Gastrocnemius medialis (tissue), 4 donors: ENCODE data around the gene VOPP1.

Experiments
- POLR2A ChIP-seq, 2 donors: fragments of 450-650 bp; IDR thresholded peaks; one replicate each; pipeline ENCODE4 v1.6.1; 2017; ENCODE audit warnings: antibody characterized with exemption in 2 of 2, mild to moderate bottlenecking in 2 of 2, moderate library complexity in 2 of 2
- TF ChIP-seq, protein P1 (sequence below), 5 experiments: fragments of 450-650 bp in 3 of 5; fragments of 200-600 bp in 2 of 5; sonication (generic) in 2 of 5; IDR thresholded peaks in 4 of 5; conservative IDR thresholded peaks in 1 of 5; 1 replicate in 4 of 5; 2 replicates in 1 of 5; pipeline ENCODE4 v1.5.1; 2016 to 2019; ENCODE audit warnings: antibody characterized with exemption in 5 of 5, mild to moderate bottlenecking in 3 of 5, moderate library complexity in 3 of 5

DNA sequence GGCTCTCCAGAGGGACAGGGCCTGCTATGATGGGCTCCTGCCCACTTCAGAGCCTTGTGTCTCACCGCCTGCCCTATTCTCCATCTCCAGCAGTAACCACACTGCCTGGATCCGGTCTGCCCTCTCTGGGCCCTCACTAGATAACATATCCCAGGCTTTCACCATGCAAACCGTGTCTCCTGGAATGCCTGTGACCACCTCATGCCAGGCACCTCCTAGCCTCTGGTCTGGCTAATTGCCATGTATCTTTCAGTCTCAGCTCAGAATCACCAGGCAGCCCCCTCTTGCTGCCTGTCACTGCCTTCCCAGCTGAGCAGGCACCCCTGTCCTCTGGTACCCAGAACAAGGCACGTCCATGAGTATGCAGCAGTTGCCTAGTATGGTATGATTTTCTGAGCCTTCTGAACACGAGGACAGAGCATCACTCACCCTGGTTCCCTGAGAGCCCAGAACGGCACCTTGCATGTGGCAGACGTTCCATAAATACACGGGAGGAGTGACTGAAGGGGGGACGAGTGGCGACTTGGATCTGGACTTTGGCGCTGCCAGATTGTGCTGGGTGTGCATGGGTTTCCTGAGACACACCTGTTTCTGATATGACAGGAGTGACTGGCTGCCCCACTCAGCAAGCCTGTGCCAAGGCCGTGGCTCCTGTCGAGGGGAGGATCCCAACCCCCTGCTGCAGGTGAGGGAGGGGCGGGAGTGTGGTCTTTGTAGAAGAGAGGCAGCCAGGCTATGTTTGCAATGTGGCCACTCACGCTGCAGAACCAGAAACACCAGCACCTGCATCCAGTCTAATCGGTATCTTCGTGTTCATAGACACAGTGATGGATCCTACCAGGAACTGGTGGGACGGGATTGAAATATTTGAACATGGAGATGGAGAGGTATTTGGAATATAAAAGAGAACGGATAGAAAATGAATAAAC is 95.2 kb downstream of the VOPP1 start:
- TF ChIP-seq, protein P1, sequence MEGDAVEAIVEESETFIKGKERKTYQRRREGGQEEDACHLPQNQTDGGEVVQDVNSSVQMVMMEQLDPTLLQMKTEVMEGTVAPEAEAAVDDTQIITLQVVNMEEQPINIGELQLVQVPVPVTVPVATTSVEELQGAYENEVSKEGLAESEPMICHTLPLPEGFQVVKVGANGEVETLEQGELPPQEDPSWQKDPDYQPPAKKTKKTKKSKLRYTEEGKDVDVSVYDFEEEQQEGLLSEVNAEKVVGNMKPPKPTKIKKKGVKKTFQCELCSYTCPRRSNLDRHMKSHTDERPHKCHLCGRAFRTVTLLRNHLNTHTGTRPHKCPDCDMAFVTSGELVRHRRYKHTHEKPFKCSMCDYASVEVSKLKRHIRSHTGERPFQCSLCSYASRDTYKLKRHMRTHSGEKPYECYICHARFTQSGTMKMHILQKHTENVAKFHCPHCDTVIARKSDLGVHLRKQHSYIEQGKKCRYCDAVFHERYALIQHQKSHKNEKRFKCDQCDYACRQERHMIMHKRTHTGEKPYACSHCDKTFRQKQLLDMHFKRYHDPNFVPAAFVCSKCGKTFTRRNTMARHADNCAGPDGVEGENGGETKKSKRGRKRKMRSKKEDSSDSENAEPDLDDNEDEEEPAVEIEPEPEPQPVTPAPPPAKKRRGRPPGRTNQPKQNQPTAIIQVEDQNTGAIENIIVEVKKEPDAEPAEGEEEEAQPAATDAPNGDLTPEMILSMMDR (IDR thresholded peaks at IDR 0.05 in 4 of 5, conservative IDR thresholded peaks at IDR 0.05 in 1 of 5): no peak
- TF ChIP-seq POLR2A (IDR thresholded peaks at IDR 0.05): no peak
